ENCODE results near the gene IL1RAPL1.

GRCh38 chrX:29798469-29798868 lies 1211.2 kb downstream of the IL1RAPL1 start:
- no peak for TF ChIP-seq EP300 (IDR thresholded peaks at IDR 0.05)
- TF ChIP-seq, protein P1, sequence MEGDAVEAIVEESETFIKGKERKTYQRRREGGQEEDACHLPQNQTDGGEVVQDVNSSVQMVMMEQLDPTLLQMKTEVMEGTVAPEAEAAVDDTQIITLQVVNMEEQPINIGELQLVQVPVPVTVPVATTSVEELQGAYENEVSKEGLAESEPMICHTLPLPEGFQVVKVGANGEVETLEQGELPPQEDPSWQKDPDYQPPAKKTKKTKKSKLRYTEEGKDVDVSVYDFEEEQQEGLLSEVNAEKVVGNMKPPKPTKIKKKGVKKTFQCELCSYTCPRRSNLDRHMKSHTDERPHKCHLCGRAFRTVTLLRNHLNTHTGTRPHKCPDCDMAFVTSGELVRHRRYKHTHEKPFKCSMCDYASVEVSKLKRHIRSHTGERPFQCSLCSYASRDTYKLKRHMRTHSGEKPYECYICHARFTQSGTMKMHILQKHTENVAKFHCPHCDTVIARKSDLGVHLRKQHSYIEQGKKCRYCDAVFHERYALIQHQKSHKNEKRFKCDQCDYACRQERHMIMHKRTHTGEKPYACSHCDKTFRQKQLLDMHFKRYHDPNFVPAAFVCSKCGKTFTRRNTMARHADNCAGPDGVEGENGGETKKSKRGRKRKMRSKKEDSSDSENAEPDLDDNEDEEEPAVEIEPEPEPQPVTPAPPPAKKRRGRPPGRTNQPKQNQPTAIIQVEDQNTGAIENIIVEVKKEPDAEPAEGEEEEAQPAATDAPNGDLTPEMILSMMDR (IDR thresholded peaks at IDR 0.05) = no peak

All from suprapubic skin (tissue), 3 donors.